ENCODE data around the gene KRTDAP. TPM values are rescaled to one million over a fixed set of nuclear protein-coding genes. Genes with fewer than 3 reads are reported as not detected.

The KRTDAP gene
- total and polyA plus RNA-seq, 8 donors: 0.98 to 2.2 (median 1.8) TPM; not detected in 2

GRCh38 chr19:35495107-35496064, 5.1 kb upstream of the KRTDAP start:
- H3K4me1 ChIP-seq: peaks cover 0 to 8% of the 10 kb centered on the region in 2 donors
- TF ChIP-seq CTCF (IDR thresholded peaks at IDR 0.05): peak; percentile 99
- no peaks in the 10 kb centered on the region for H3K36me3 ChIP-seq
- peak; percentile 99 for ATAC-seq
- peaks cover 0 to 2% of the 10 kb centered on the region in 2 donors for H3K27me3 ChIP-seq
- H3K4me3 ChIP-seq: no peak overlapping the region
- intact Hi-C loops (cut with DNase I): loop anchor here in 1 of 2 donors (10.0 kb wide), 1 partner anchor 141 kb away; the partner anchor contains the start of gene FFAR3
- no peaks in the 10 kb centered on the region for H3K9me3 ChIP-seq
- DNase-seq: peak; percentile 50 to 94 (median 66)
- no peak overlapping the region for H3K27ac ChIP-seq

GRCh38 chr19:35493971-35494370, 3.7 kb upstream of the KRTDAP start:
- TF ChIP-seq CTCF (IDR thresholded peaks at IDR 0.05): no peak
- Histone ChIP-seq H3K27ac (no peak overlapping the region), H3K4me1 (peaks cover 0 to 8% of the 10 kb centered on the region in 2 donors), H3K36me3 (no peaks in the 10 kb centered on the region), H3K27me3 (peaks cover 0 to 14% of the 10 kb centered on the region in 2 donors), H3K4me3 (no peak overlapping the region), H3K9me3 (no peaks in the 10 kb centered on the region)
- intact Hi-C loops (cut with DNase I): loop anchor here in 1 of 2 donors (10.0 kb wide), 1 partner anchor 139 kb away; the partner anchor contains the start of gene FFAR3
- ATAC-seq: no peak
- no peak for DNase-seq

- Histone ChIP-seq H3K27me3 (peaks cover 0 to 21% of the 10 kb centered on the region in 2 donors), H3K36me3 (no peaks in the 10 kb centered on the region), H3K4me3 (no peak overlapping the region), H3K4me1 (peaks cover 0 to 8% of the 10 kb centered on the region in 2 donors), H3K27ac (no peak overlapping the region), H3K9me3 (no peaks in the 10 kb centered on the region)
- ATAC-seq: no peak
- no peak for TF ChIP-seq CTCF (IDR thresholded peaks at IDR 0.05)
- peak in 1 of 4 donors; percentile 65 for DNase-seq
- intact Hi-C loops (cut with DNase I): loop anchor here in 1 of 2 donors (10.0 kb wide), 1 partner anchor 137 kb away; the partner anchor contains the start of gene FFAR3
These were observed 1.6 kb upstream of the KRTDAP start for GRCh38 chr19:35491836-35492360.

GRCh38 chr19:35488677-35489076, 1.6 kb downstream of the KRTDAP start:
- H3K9me3 ChIP-seq: no peaks in the 10 kb centered on the region
- no peak for ATAC-seq
- no peaks in the 10 kb centered on the region for H3K36me3 ChIP-seq
- H3K27me3 ChIP-seq: peaks cover 0 to 21% of the 10 kb centered on the region in 2 donors
- H3K4me3 ChIP-seq: no peak overlapping the region
- DNase-seq: peak in 1 of 4 donors; percentile 28
- no peaks in the 10 kb centered on the region for H3K4me1 ChIP-seq
- intact Hi-C loops (cut with DNase I): no loop called here
- TF ChIP-seq CTCF (IDR thresholded peaks at IDR 0.05): no peak
- no peak overlapping the region for H3K27ac ChIP-seq

- Histone ChIP-seq H3K9me3 (no peaks in the 10 kb centered on the region), H3K4me3 (no peak overlapping the region), H3K4me1 (no peaks in the 10 kb centered on the region), H3K27me3 (peaks cover 0 to 21% of the 10 kb centered on the region in 2 donors), H3K27ac (no peak overlapping the region), H3K36me3 (no peaks in the 10 kb centered on the region)
- intact Hi-C loops (cut with DNase I): no loop called here
- no peak for TF ChIP-seq CTCF (IDR thresholded peaks at IDR 0.05)
- no peak for DNase-seq
- no peak for ATAC-seq
These were observed 2.5 kb downstream of the KRTDAP start for GRCh38 chr19:35487656-35488182.
